GM20000 (cell line): ENCODE data around the gene PLA2G5.

Experiments
- DNase-seq: peaks from one replicate; pipeline ENCODE4 v3.0.0; 2012; ENCODE audit warnings: low spot score
- TF ChIP-seq, protein P1 (sequence below): IDR thresholded peaks from 2 replicates; pipeline ENCODE4 v1.5.1; 2012; ENCODE audit warnings: mild to moderate bottlenecking, control low read depth; ENCODE audit errors: extremely low read depth, missing control alignments

The PLA2G5 gene

DNA sequence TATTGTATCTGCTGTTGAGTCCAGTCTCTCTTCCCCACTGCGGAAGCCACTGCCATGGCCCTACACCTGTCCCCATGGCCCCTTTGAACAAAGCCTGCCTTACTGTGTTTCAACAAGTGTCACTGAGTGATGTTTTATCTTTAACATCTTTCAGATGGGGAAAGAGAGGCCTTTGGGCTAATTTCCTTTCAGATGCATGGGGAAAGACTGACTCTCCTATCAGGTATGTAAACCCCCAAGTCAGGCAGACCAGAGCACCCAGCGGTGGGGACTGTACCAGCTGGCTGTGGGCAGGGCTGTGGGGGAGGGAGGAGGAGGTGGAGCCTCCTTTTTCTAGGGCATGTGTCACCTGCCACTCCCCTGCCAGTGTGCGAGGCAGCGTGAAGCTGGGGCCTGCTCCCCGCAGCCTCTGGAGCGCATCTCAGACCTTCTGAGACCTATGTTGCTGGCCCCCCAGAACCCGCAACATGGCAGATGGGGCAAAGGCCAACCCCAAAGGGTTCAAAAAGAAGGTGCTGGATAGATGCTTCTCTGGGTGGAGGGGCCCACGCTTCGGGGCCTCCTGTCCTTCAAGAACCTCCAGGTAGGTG, 69.1 kb downstream of the PLA2G5 start, which contains the start of gene PLA2G2F:
PLA2G2F (plus strand) TSS at position 363 of the 590 bp plus-strand sequence; CDS start at position 468, 105 bp downstream.
- no peak for DNase-seq
- TF ChIP-seq, protein P1, sequence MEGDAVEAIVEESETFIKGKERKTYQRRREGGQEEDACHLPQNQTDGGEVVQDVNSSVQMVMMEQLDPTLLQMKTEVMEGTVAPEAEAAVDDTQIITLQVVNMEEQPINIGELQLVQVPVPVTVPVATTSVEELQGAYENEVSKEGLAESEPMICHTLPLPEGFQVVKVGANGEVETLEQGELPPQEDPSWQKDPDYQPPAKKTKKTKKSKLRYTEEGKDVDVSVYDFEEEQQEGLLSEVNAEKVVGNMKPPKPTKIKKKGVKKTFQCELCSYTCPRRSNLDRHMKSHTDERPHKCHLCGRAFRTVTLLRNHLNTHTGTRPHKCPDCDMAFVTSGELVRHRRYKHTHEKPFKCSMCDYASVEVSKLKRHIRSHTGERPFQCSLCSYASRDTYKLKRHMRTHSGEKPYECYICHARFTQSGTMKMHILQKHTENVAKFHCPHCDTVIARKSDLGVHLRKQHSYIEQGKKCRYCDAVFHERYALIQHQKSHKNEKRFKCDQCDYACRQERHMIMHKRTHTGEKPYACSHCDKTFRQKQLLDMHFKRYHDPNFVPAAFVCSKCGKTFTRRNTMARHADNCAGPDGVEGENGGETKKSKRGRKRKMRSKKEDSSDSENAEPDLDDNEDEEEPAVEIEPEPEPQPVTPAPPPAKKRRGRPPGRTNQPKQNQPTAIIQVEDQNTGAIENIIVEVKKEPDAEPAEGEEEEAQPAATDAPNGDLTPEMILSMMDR, result no peak

DNA sequence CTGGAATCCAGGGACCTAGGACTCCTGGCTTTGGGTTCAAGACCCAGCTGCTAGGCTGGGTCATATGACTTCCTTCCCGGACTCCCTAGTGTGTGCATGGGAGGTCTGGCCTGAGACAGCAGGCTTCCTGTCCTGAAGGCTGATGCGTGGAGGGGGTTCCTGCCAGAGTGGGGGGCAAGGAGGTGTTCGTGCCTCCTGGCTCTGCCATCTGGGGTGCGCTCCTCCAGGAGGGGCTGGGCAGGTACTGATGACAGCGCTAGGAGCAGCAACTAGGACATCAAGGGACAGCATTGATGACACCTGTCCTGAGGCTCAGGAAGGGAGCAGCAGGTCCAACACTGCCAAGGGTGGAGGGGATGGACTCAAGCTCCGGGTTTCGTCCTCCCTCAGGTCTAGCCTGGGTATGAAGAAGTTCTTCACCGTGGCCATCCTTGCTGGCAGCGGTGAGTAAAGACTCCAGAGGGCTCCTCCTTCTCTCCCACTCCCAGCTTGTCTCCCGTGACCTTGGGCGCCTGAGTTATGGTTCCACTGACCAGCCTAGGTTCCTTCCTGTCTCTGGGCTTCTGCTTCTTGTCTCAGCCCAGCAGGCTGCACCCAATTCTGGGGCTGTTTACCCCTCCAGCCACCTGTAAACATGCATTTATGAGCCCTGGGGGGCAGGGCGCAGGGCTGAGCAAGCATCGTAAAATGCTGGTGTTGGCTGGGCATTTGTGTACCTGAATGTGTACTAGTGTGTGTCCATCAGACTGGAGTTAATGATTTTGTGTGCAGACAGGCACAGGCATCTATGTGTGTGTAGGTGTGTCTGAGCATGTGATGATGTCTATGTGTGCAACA, 70.0 kb downstream of the PLA2G5 start:
- DNase-seq, result no peak
- TF ChIP-seq, protein P1, result no peak

DNA sequence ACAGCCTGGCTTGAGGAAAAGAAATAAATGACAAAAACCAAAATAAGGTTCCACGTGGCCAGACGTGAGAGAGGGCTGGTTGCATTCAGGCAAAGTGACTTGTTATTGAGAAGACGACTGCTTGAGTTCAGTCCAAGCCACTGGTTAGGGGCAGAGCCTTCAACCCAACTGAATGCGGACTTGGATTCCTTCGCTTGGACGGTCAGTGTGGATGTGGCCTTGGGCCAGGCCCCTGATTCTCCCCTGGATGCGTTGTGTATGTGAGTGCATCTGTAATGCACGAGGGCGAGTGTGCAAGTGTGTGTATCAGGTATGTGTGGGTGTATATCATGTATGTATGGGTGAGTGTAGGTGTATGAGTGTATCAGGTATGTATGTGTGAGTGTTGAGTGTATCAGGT, 71.0 kb downstream of the PLA2G5 start:
- TF ChIP-seq, protein P1, result no peak
- DNase-seq, result no peak

DNA sequence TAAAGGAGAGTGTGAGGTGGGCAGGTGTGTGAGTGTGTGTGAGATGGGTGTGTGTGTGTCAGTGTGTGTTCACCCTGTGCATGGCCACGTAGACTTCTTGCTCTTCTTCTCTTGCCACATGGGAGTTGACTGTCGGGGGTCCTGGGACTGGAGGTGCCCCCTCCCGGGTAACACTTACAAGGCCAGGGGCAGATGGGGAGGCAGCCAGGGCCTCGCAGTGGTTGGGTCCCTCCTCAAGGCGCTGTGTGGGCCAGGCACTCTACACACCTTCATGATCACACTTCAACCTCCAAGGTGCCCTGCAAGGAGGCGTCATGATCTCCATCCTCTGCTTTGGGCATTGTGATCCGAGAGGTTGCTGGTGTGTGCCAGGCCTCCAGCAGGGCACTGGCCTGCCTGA, 71.5 kb downstream of the PLA2G5 start:
- DNase-seq, result no peak
- TF ChIP-seq, protein P1, result no peak
